Measurements from ENCODE around the gene ZSCAN23. TPM values are rescaled to one million over a fixed set of nuclear protein-coding genes. Genes with fewer than 3 reads are reported as not detected.

ZSCAN23 gene
- total and polyA plus RNA-seq, 2 of the 8 experiments (the other 6 are each of a cell fraction or from before 2014, with no cell fraction given), result 0.74 to 5.3 TPM

GRCh38 chr6:28489366-28490204, 46.3 kb upstream of the ZSCAN23 start (continued):
- TF ChIP-seq TCF12 (IDR thresholded peaks at IDR 0.05; ENCODE audit: low read depth, low read length) (no peak), POLR2AphosphoS5 (IDR thresholded peaks at IDR 0.05; ENCODE audit: low read depth, low read length) (peak; percentile 76; the same call in 1 of the 2 replicates), SAP30 (IDR thresholded peaks at IDR 0.05; ENCODE audit: insufficient read depth, insufficient replicate concordance, low read length) (no peak), SIN3A (conservative IDR thresholded peaks at IDR 0.05 in 1 of 2, IDR thresholded peaks at IDR 0.05 in 1 of 2; ENCODE audit: low read depth in 1 of 2, low read length in 2 of 2) (peak in 1 of 2 experiments; percentile 35; a peak in 1 of 4 replicates), KDM1A (IDR thresholded peaks at IDR 0.05; ENCODE audit: borderline replicate concordance, low read length) (no peak), TBP (IDR thresholded peaks at IDR 0.05; ENCODE audit: low read depth, low read length) (peak; percentile 25; the same call in 1 of the 2 replicates), RNF2 (IDR thresholded peaks at IDR 0.05; ENCODE audit: borderline replicate concordance, low read depth, low read length, missing control alignments, poor library complexity, severe bottlenecking) (no peak), KDM4A (IDR thresholded peaks at IDR 0.05; ENCODE audit: low read depth, low read length, severe bottlenecking) (peak; percentile 52), TAF7 (optimal IDR thresholded peaks at IDR 0.05; ENCODE audit: borderline replicate concordance, low read depth, low read length) (no peak), SRF (IDR thresholded peaks at IDR 0.05; ENCODE audit: low read depth, low read length) (0 out of 2 replicates have a peak, but pooled peaks have one; percentile 18), SIRT6 (IDR thresholded peaks at IDR 0.05; ENCODE audit: low read length) (no peak), TEAD4 (IDR thresholded peaks at IDR 0.05; ENCODE audit: low read depth, low read length) (no peak), ATF3 (IDR thresholded peaks at IDR 0.05; ENCODE audit: insufficient read depth, low read depth, low read length) (peak; percentile 79)
- TF ChIP-seq, protein P1, sequence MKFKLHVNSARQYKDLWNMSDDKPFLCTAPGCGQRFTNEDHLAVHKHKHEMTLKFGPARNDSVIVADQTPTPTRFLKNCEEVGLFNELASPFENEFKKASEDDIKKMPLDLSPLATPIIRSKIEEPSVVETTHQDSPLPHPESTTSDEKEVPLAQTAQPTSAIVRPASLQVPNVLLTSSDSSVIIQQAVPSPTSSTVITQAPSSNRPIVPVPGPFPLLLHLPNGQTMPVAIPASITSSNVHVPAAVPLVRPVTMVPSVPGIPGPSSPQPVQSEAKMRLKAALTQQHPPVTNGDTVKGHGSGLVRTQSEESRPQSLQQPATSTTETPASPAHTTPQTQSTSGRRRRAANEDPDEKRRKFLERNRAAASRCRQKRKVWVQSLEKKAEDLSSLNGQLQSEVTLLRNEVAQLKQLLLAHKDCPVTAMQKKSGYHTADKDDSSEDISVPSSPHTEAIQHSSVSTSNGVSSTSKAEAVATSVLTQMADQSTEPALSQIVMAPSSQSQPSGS (IDR thresholded peaks at IDR 0.05; ENCODE audit: low read length), result no peak; the same call in 1 of the 2 replicates

All from H1 (cell line).